GM12878 (cell line): ENCODE results near the gene EXOC3L4. TPM values are rescaled to one million over a fixed set of nuclear protein-coding genes. Genes with fewer than 3 reads are reported as not detected.

Experiments
- ATAC-seq: fragments of 200-7000 bp; cut with Tn5 transposase; 3 replicates; pipeline ENCODE4 v1.9.1; 2020; ENCODE audit warnings: mild to moderate bottlenecking, moderate library complexity
- BruUV-seq: library from RNA; stranded (reverse); fragments of 400-500 nt; replicated peaks from 2 replicates; lab custom pipeline; 2021; lab: Mats Ljungman, UMichigan
- CTCF ChIA-PET: fragments of 300-600 bp; sonication (Branson Sonifier 250); formaldehyde crosslinking; extraction: SDS; loops from one replicate; lab custom pipeline; 2021; ENCODE audit warnings: inconsistent platforms; lab: Yijun Ruan, JAX
- POLR2A ChIA-PET: fragments of 350-600 bp; formaldehyde crosslinking; extraction: SDS; loops from one replicate; lab custom pipeline; 2021; ENCODE audit warnings: inconsistent platforms; lab: Charles Lee
- RAD21 ChIA-PET: fragments of 300-600 bp; sonication (Branson Sonifier 250); formaldehyde crosslinking; loops from one replicate; lab custom pipeline; 2023; ENCODE audit warnings: antibody characterized with exemption; ENCODE audit not compliant: unreplicated experiment; lab: Charles Lee
- SMC1A ChIA-PET: fragments of 300-600 bp; sonication (Branson Sonifier 250); formaldehyde crosslinking; loops from one replicate; lab custom pipeline; 2023; ENCODE audit not compliant: unreplicated experiment, uncharacterized antibody; lab: Charles Lee
- DNase-seq: peaks from one replicate; pipeline ENCODE4 v3.0.0-alpha.2; 2011; ENCODE audit warnings: low read depth, low spot score
- FAIRE-seq: peaks from 3 replicates; lab custom pipeline; 2011; peaks lifted over from hg19 to GRCh38; lab: Jason Lieb, UNC
- H2AFZ ChIP-seq: 2 replicates; pipeline ENCODE4 v1.6.0; 2011; ENCODE audit warnings: low read depth, low read length, control low read depth; ENCODE audit not compliant: control insufficient read depth
- H3K27ac ChIP-seq: 2 replicates; pipeline ENCODE4 v1.5.1; 2011; ENCODE audit warnings: control low read depth; ENCODE audit not compliant: control insufficient read depth, insufficient read depth
- H3K27me3 ChIP-seq, 2 experiments: replicated peaks in 1 of 2; 2 replicates each; pipeline versions ENCODE4 v1.6.0 to v1.6.1; 2011; ENCODE audit warnings: low read length in 1 of 2; ENCODE audit not compliant: control insufficient read depth in 2 of 2, insufficient read depth in 2 of 2
- H3K36me3 ChIP-seq, 2 experiments: 2 replicates each; pipeline ENCODE4 v1.5.1; 2011; ENCODE audit warnings: low read length in 1 of 2; ENCODE audit not compliant: control insufficient read depth in 2 of 2, insufficient read depth in 2 of 2
- H3K4me1 ChIP-seq: 2 replicates; pipeline ENCODE4 v1.6.1; 2011; ENCODE audit warnings: mild to moderate bottlenecking, low read length, moderate library complexity, mixed read lengths; ENCODE audit not compliant: control insufficient read depth, insufficient read depth
- H3K4me2 ChIP-seq: 2 replicates; pipeline ENCODE4 v1.6.0; 2011; ENCODE audit warnings: control low read depth; ENCODE audit not compliant: control insufficient read depth, insufficient read depth
- H3K4me3 ChIP-seq: fragments of 200-600 bp; sonication (generic); 2 replicates; pipeline ENCODE4 v1.5.1; 2016
- H3K79me2 ChIP-seq: 2 replicates; pipeline ENCODE4 v1.6.0; 2011; ENCODE audit warnings: low read length; ENCODE audit not compliant: control insufficient read depth, insufficient read depth
- H3K9ac ChIP-seq: 2 replicates; pipeline ENCODE4 v1.8.0; 2011; ENCODE audit warnings: low read length, control low read depth, mixed read lengths; ENCODE audit not compliant: control insufficient read depth, insufficient read depth
- H3K9me3 ChIP-seq: replicated peaks from 3 replicates; pipeline ENCODE4 v1.5.1; 2011; ENCODE audit warnings: mild to moderate bottlenecking, low read length; ENCODE audit not compliant: control insufficient read depth, insufficient read depth
- H4K20me1 ChIP-seq: 2 replicates; pipeline ENCODE4 v1.6.0; 2011; ENCODE audit not compliant: control insufficient read depth, insufficient read depth
- BHLHE40 ChIP-seq, 2 experiments: fragments of 450-650 bp in 1 of 2; IDR thresholded peaks; 2 replicates each; pipeline ENCODE4 v1.6.1; 2011 to 2017; ENCODE audit warnings: low read depth in 2 of 2, borderline replicate concordance in 1 of 2, improper control_type of control experiment in 1 of 2, low read length in 1 of 2, mild to moderate bottlenecking in 1 of 2
- EP300 ChIP-seq, 2 experiments: fragments of 150-350 bp in 1 of 2; IDR thresholded peaks; 2 replicates each; pipeline ENCODE4 v1.6.1; 2011 to 2012; ENCODE audit warnings: low read depth in 2 of 2, low read length in 2 of 2, borderline replicate concordance in 1 of 2, improper control_type of control experiment in 1 of 2, inconsistent platforms in 1 of 2; ENCODE audit not compliant: control insufficient read depth in 1 of 2
- ESRRA ChIP-seq: IDR thresholded peaks from 2 replicates; pipeline ENCODE4 v1.6.1; 2012; ENCODE audit warnings: mild to moderate bottlenecking, low read length, improper control_type of control experiment
- GATAD2B ChIP-seq: fragments of 450-650 bp; conservative IDR thresholded peaks from 2 replicates; pipeline ENCODE4 v1.6.1; 2017; ENCODE audit warnings: low read depth, mild to moderate bottlenecking, moderate library complexity
- NRF1 ChIP-seq: conservative IDR thresholded peaks from 2 replicates; pipeline ENCODE4 v1.6.1; 2011; ENCODE audit warnings: mild to moderate bottlenecking, low read depth, low read length, improper control_type of control experiment
- SRF ChIP-seq, 2 experiments: IDR thresholded peaks; 2 replicates each; pipeline ENCODE4 v1.6.1; 2011; ENCODE audit warnings: low read depth in 2 of 2, low read length in 2 of 2, mild to moderate bottlenecking in 1 of 2, moderate library complexity in 1 of 2
- STAT3 ChIP-seq: IDR thresholded peaks from 2 replicates; pipeline ENCODE4 v1.6.1; 2011; ENCODE audit warnings: low read depth, low read length, improper control_type of control experiment
- TBL1XR1 ChIP-seq: IDR thresholded peaks from 2 replicates; pipeline ENCODE4 v1.6.1; 2012; ENCODE audit warnings: low read depth, low read length, improper control_type of control experiment
- ZNF384 ChIP-seq: IDR thresholded peaks from 2 replicates; pipeline ENCODE4 v1.6.1; 2012; ENCODE audit warnings: low read depth, mild to moderate bottlenecking, low read length, improper control_type of control experiment, borderline replicate concordance
- WGBS: methylation state at CpG from one replicate; pipeline ENCODE4 v1.1.6; 2016; ENCODE audit warnings: low lambda C conversion rate; ENCODE audit not compliant: insufficient replicate concordance, insufficient coverage; ENCODE audit errors: missing lambda C conversion rate; 5-methylcytosine and 5-hydroxymethylcytosine counted together
- in situ Hi-C: fragments of 300-500 bp; cut with MboI; formaldehyde crosslinking; loops from 9 replicates; pipeline ENCODE4 v1.14.3; 2018; ENCODE audit warnings: mixed read lengths
- intact Hi-C: fragments of 100-400 bp; cut with micrococcal nuclease; formaldehyde crosslinking; loops from one replicate; pipeline ENCODE4 v1.14.2; 2022; ENCODE audit not compliant: unreplicated experiment
- polyA plus RNA-seq, 11 experiments: library from polyadenylated mRNA; depleted of rRNA in 4 of 11; unstranded in 6 of 11; stranded (reverse) in 5 of 11; fragments of >200 nt; fragmentation: Nextera tagmentation in 4 of 11; fragmentation: Illumina TruSeq in 1 of 11; extraction: Ambion mirVana in 4 of 11; extraction: Trizol in 1 of 11; gene quantifications; 1 replicate in 1 of 11; 2 replicates in 10 of 11; pipeline versions ENCODE4 v1.2.1 to v1.2.3, GENCODE V29; 2011 to 2016; ENCODE audit warnings: inconsistent platforms in 2 of 11, missing spikeins in 2 of 11, low read depth in 1 of 11
- total RNA-seq, 4 experiments: library from RNA; depleted of rRNA in 3 of 4; stranded (reverse); fragments of >200 nt in 3 of 4; fragmentation: Illumina TruSeq in 1 of 4; extraction: Trizol in 1 of 4; gene quantifications; 2 replicates each; pipeline versions ENCODE4 v1.2.1 to v1.2.3, GENCODE V29; 2013 to 2021

EXOC3L4 gene
- total and polyA plus RNA-seq, 10 of the 15 experiments (the other 5 are each of a cell fraction or from before 2014, with no cell fraction given): not detected

- no peak overlapping the region for H3K4me2 ChIP-seq
- WGBS: 85% methylated on average over 4 of the region's 4 CpGs
- no peak for ATAC-seq
- H3K4me1 ChIP-seq: no peaks in the 10 kb centered on the region
- no peak overlapping the region for H3K4me3 ChIP-seq
- no peak for DNase-seq
- no peaks in the 10 kb centered on the region for H3K36me3 ChIP-seq
- SMC1A ChIA-PET: no interaction called here
- intact Hi-C loops: no loop called here
- no peak overlapping the region for H3K27ac ChIP-seq
- RAD21 ChIA-PET: no interaction called here
- H3K9ac ChIP-seq: no peak overlapping the region
- H3K9me3 ChIP-seq: no peaks in the 10 kb centered on the region
- no TSS peak for BruUV-seq
- no peak overlapping the region for H2AFZ ChIP-seq
- H4K20me1 ChIP-seq: no peaks in the 10 kb centered on the region
- in situ Hi-C loops: no loop called here
- TF ChIP-seq NRF1 (no peak), EP300 (IDR thresholded peaks at IDR 0.05; ENCODE audit: borderline replicate concordance in 1 of 2, control insufficient read depth in 1 of 2, low read depth in 2 of 2, low read length in 2 of 2) (no peak), TBL1XR1 (no peak), STAT3 (no peak), BHLHE40 (IDR thresholded peaks at IDR 0.05; ENCODE audit: borderline replicate concordance in 1 of 2, low read depth in 2 of 2, low read length in 1 of 2) (no peak), ZNF384 (no peak), ESRRA (no peak), SRF (IDR thresholded peaks at IDR 0.05; ENCODE audit: low read depth in 2 of 2, low read length in 2 of 2) (no peak), GATAD2B (no peak)
- TF ChIP-seq, all 136 proteins: peak for 0
- Histone ChIP-seq H3K79me2 (no peaks in the 10 kb centered on the region), H3K27me3 (no peaks in the 10 kb centered on the region; a peak in 1 of 4 replicates)
- FAIRE-seq: no peak
- POLR2A ChIA-PET: no interaction called here
- CTCF ChIA-PET: no interaction called here
These were observed 30.1 kb upstream of the EXOC3L4 start for GRCh38 chr14:103064436-103064835.
